Activated CD4-positive, alpha-beta T cell treated with anti-CD3 and anti-CD28 coated beads, Interleukin-10, Interleukin-2, amounts not matched to agents 100 ng/mL and 50 ng/mL, durations not matched to agents 16 hours and 8 hours (primary cell): ENCODE results near the gene AKT3.
A peak's percentile ranks its signal among the peaks of the same experiment; 100 is the strongest.

Source experiments
- DNase-seq: peaks from one replicate; pipeline ENCODE4 v3.0.0-alpha.2; 2020

Gene AKT3

DNA sequence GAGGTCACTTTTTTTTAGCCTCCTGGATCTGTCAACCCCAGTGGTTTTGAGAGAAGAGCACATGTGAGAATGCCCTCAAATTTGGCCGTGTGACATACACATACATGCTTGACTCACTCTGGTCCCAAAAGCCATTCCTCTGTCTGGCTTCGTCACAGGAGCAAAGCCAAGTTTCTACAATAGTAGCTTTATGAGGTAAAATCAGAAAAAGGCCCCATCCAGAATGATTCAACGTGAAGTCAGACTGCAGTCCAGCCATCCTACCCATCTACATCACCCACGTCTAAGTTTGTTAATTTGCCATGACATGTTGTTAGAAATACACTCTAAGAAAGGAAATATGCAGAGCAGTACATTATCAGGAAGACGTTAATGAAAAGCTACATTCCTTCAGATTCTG lies 349.0 kb downstream of the AKT3 start:
- no peak for DNase-seq

- DNase-seq, result no peak
Measured at GRCh38 chr1:243500512-243500911, 349.5 kb downstream of the AKT3 start.

GRCh38 chr1:243499711-243500110 lies 350.3 kb downstream of the AKT3 start:
- no peak for DNase-seq

DNA sequence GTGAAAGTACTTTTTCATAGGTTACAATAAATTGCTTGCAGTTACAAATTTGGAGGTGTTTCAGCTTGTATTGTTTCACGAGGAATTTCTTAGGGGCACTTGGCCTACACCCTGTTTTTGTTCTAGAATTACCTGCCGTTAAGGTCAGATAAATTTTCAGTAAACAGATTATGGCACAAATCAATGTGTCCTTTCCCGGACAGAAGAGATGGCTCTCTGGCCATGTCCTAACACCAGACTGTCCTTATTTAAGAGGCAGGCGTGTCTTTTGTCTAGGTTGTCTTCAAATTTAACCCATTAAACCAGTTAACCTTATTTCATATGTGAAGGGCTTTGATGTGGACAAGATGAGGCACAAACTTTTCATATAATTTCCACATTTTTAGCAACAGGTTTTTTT lies 350.8 kb downstream of the AKT3 start:
- DNase-seq, result no peak

DNA sequence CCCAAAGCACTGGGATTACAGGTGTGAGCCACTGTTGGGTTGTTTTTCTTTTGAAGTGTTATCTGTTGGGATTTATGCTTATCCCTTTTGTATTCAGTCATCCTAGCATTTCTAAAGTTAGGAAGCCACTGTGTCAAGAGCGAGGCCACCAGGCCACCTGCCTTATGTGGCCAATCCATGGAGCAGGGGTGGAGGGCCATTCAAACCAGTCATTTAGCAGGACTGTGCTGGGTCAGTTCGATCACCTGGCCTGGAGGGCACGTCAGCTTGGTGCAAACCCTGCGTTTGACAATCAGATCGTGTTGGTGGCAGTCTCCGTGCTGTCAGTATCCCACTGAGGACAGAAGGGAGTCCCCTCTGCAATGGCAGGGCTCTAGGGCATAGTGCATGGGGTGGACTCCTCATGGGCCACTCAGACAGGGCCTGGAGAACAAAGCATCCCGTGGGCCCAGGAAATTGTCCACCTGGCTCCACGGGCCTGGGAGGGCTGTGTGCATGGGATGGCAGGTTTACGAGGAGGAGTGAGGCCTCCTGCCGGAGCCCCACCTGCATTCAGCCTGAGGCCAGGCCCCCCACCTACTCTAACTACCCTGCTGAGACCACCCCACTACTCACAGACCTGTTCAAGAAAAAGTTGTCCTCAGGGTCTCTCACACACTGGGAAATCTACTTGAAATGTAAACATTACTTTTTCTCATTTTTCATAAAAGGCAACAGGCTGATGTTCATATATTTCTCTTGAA lies 351.9 kb downstream of the AKT3 start:
- no peak for DNase-seq

- no peak for DNase-seq
Measured at GRCh38 chr1:243496806-243497205, 353.2 kb downstream of the AKT3 start.

DNA sequence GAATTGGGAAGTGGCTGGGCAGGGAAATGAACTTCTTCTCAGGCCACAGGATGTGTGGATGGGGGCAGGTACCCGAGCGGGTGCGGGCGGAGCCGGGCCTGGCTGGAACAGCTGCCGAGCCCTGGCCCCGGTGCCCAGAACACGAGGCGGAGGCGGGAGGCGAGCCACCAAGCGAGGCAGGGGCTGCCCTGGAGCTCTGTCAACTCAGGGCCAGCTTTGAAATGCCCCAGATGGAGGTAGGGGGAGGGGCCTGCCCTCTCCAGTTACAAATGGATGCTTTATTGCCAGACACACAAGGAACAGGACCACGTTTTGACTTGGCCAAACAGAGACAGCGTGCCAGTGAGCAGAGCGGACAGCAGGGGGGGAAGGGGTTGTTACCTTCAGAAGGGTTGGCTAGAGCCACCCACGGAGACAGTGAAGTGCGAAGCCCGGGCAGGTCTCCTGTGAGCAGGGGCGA lies 353.8 kb downstream of the AKT3 start:
- no peak for DNase-seq

DNA sequence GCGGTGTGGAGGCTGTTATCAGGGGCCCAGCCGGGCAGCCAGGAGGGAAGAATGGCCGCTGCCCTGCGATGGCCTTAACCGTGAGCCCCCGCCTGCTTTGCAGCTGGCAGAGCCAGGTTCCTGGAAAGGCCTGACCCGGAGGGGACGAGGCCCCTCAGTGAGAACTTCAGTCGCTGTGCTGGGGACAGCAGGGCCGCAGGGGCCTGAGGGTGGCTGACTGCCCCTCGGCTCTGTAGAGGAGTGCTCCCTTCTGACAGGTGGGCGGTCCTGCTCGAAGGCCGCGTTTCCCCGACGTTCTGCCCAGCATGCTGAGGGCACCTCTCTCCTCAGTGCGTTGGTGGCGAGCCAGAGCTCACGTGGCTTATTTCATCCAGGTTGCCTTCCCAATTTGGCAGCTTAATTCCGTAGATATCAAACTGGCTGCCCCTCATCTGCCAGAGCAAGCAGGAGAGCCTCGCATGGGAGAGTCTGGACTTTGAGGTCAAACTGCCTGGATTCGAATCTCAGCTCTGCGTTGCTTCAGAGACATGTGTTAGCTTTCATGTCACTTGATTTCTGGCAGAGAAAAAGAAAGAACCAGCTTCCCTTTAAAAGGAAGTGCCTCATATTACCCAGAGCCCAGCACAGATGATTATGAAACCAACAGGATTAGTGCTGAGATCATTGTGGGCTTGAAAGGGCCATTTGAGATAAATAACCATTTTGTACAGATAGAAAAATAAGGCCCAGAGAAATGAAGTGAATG lies 354.4 kb downstream of the AKT3 start:
- no peak for DNase-seq

DNA sequence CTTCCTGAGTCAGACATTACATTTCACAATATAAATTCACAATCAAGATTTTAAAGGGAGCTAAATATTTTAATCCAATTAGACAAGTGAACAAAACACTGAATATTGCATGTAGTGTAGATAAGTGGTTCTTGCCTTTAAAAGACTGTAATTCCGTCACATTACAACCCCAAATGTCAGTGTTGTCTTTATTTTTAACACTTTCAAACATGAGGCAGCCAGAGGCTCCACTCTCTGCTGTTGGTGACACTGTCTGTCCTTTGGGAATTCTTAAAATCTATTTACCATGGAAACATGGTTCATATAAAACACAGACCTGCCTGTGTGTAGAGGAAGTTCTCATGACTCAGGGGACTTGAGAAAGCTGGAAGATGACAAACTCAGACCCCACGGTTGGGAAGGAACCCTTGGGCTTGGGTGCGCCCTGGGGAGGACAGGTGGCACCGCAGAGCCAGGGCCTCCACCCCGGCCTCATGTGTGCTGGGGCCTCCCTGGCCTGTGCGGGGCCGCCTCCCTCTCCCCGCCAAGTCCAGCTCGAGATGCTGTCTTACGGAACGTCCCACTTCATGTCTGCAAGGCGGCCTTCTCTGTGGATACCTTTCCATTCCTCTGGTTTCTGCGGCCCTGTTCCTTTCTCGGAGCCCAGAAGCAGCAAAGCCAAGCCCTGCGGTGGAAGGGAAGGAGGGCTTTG lies 355.2 kb downstream of the AKT3 start:
- no peak for DNase-seq

- DNase-seq, result no peak
Measured at GRCh38 chr1:243493156-243494129, 356.6 kb downstream of the AKT3 start.

- DNase-seq, result no peak
Measured at GRCh38 chr1:243490748-243491686, 359.0 kb downstream of the AKT3 start.

DNA sequence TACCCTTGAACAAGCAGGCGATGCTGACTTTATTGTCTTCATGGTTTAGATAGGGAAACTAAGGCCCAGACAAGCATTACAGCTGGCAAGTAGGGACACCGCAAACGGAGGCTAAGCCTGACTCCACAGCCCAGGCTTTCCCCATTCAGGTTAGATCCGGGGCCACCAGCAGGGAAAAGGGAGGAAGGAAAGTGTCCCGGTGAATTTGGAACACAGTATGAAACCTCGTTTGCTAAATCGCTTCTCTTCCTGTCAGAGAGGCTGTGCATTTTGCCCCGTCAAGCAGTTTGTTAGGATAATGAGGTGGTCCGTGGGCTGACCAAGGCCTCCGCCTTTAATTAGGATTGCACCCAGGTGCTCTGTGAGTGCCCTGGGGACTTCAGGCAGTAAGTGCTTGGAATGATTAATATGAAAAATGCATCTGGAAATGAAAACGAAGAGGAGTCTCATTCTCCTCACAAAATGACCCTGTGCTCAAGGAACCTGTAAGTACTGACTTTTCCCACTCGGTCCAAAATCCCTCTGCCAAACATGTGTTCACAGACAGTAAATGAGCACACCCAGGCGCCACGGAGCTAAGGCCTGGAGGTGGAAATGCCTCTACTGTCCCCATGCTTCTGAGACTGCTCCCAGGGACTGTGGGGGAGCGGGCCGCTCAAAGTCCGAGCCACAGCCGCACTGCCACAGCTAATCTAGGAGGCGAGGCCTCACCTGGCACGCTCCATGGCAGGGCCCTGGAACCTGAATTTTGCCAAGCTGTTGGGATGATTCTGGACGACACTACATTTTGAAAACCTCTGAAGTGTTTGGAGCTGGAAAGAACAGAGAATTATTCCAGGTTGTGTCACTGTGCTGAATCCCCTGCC lies 360.1 kb downstream of the AKT3 start:
- DNase-seq, result no peak

DNA sequence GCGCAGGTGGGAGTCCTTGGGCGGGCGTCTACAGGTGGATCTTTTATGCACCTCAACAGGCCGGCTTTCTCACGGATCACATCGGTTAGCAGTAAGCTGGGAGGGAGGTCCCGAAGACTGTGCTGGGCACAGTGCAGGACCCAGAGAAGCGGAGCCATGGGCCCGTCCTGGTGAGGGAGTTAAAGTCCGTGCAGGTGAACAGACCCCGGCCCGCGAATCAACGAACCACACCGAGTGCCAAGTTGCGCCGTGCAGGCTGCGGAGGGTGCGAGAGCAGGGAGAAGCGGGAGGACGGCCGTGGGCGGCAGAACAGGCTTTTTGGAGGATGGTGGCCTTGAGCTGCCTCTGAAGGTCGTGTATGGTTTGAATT lies 360.9 kb downstream of the AKT3 start:
- no peak for DNase-seq

GRCh38 chr1:243488459-243489157 lies 361.4 kb downstream of the AKT3 start:
- DNase-seq, result no peak

- DNase-seq, result no peak
Measured at GRCh38 chr1:243487649-243488227, 362.3 kb downstream of the AKT3 start.

DNA sequence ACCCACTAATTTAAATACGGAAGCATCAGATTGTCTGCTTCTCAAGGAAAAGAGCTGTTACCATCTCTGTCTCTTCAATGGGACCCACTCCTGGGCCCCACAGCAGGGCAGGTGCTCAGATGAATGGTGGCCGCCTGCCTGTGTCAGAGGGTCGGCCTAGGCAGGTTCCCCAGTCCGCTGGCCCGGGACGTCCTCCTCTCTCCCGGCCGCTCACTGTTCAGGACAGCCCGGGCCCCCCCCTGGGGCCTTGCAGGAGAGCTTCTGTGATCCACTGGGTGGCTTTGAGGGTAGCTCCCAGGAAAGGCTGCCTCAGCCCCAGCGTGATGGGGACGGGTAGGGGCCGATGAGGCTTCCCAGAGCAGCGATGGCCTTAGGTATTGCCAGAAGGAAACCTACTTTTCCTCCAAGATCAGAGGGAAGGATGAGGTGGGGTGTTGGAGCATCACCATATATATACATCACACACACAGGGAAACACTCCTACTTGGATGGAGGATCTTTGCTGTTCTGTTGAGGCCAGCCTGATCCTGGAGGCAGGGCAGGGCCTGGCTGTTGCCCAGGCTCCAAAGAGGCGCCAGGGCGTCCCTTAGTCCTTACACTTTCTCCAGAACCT lies 362.9 kb downstream of the AKT3 start:
- no peak for DNase-seq

DNA sequence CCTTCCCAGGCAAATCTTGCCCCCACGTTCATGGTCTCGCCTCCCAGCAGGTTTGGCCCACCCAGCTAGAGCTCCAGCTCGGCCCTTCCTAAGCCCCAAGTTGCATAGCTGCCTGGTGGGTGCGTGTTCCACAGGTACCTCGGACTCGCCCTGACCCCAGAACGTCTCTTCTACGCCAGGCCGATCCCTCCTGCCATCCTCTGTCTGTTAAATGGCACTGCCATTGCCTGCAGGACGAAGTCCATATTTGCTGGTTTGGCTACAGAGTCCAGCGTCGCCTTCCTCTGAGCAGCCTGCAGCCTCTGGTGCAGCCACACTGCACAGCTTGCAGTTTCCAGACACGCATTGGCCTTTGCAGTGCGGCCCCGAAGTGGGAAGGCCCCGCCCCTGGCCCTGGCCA lies 366.1 kb downstream of the AKT3 start:
- no peak for DNase-seq

GRCh38 chr1:243483071-243483771 lies 366.8 kb downstream of the AKT3 start:
- DNase-seq, result peak; percentile 14
